ENCODE data around the gene PRR5L.
"Not testable (repeated sequence)": the region's sequence is repeated elsewhere in the genome, so short reads cannot be mapped to it uniquely, and the experiment has no call there.

PRR5L gene

GRCh38 chr11:36511062-36511461 is 215.0 kb downstream of the PRR5L start:
- not testable (repeated sequence) for DNase-seq

- DNase-seq = no peak
Observed at GRCh38 chr11:36512016-36512415, 215.9 kb downstream of the PRR5L start.

- no peak for DNase-seq
Observed at GRCh38 chr11:36513965-36514364, 217.9 kb downstream of the PRR5L start.

Measured in activated CD8-positive, alpha-beta memory T cell treated with anti-CD3 and anti-CD28 coated beads, Interleukin-2, amount 50 U/mL, for 4 hours (primary cell).